ENCODE data around the gene TCEAL4. TPM values are rescaled to one million over a fixed set of nuclear protein-coding genes. Genes with fewer than 3 reads are reported as not detected.

The TCEAL4 gene
- total and polyA plus RNA-seq, 4 donors, result 6.3 to 50.5 (median 36.7) TPM

DNA sequence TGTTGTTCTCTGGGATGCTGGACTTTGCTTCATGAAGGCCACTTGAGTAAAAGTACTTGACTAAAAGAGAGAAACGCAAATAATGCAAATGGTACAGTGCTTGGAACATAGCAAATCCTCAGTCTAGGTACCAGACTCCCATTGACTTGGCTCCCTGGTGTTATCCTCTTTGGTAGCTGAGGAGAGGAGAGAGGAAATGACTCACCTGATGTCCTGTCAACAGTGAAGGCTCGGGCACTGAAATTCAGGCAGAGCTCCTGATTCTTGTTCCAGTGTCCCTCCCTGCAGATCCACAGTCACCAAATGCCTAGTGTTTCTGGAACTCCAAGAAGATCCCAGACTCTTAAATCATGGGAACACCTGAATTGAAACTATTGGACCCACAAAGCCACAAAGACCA lies 22.5 kb upstream of the TCEAL4 start:
- no peak for DNase-seq (ENCODE audit: low spot score)
- Histone ChIP-seq H3K27ac (ENCODE audit: low read depth in 1 of 2, low read length in 2 of 2) (no peak overlapping the region), H3K4me1 (ENCODE audit: control insufficient read depth in 4 of 4, insufficient read depth in 4 of 4, low read length in 3 of 4) (no peaks in the 10 kb centered on the region), H3K9me3 (ENCODE audit: control insufficient read depth in 4 of 4, low read length in 3 of 4) (no peaks in the 10 kb centered on the region), H3K9ac (ENCODE audit: low read depth in 1 of 2, low read length in 2 of 2) (no peak overlapping the region), H3K36me3 (ENCODE audit: control insufficient read depth in 4 of 4, insufficient read depth in 3 of 4, low read depth in 1 of 4, low read length in 3 of 4) (no peaks in the 10 kb centered on the region), H3K27me3 (ENCODE audit: control insufficient read depth in 4 of 4, insufficient read depth in 4 of 4, low read length in 3 of 4) (no peaks in the 10 kb centered on the region), H3K4me3 (ENCODE audit: low read depth in 1 of 3, low read length in 3 of 3) (no peak overlapping the region)
- no peak for TF ChIP-seq RXRA (IDR thresholded peaks at IDR 0.05)
- no peak for TF ChIP-seq HNF4G (IDR thresholded peaks at IDR 0.05)
- TF ChIP-seq, protein P1, sequence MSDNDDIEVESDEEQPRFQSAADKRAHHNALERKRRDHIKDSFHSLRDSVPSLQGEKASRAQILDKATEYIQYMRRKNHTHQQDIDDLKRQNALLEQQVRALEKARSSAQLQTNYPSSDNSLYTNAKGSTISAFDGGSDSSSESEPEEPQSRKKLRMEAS (IDR thresholded peaks at IDR 0.05), result no peak
- TF ChIP-seq, protein P2, sequence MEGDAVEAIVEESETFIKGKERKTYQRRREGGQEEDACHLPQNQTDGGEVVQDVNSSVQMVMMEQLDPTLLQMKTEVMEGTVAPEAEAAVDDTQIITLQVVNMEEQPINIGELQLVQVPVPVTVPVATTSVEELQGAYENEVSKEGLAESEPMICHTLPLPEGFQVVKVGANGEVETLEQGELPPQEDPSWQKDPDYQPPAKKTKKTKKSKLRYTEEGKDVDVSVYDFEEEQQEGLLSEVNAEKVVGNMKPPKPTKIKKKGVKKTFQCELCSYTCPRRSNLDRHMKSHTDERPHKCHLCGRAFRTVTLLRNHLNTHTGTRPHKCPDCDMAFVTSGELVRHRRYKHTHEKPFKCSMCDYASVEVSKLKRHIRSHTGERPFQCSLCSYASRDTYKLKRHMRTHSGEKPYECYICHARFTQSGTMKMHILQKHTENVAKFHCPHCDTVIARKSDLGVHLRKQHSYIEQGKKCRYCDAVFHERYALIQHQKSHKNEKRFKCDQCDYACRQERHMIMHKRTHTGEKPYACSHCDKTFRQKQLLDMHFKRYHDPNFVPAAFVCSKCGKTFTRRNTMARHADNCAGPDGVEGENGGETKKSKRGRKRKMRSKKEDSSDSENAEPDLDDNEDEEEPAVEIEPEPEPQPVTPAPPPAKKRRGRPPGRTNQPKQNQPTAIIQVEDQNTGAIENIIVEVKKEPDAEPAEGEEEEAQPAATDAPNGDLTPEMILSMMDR (IDR thresholded peaks at IDR 0.05; ENCODE audit: low read depth, low read length, missing input control), result no peak
- no peak for TF ChIP-seq HNF4A (conservative IDR thresholded peaks at IDR 0.05)
- no peak for TF ChIP-seq TAF1 (conservative IDR thresholded peaks at IDR 0.05)
- TF ChIP-seq GABPA (IDR thresholded peaks at IDR 0.05 in 1 of 2, conservative IDR thresholded peaks at IDR 0.05 in 1 of 2), result no peak
- no peak for TF ChIP-seq FOXA1 (IDR thresholded peaks at IDR 0.05)
- TF ChIP-seq, protein P3, sequence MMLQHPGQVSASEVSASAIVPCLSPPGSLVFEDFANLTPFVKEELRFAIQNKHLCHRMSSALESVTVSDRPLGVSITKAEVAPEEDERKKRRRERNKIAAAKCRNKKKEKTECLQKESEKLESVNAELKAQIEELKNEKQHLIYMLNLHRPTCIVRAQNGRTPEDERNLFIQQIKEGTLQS (IDR thresholded peaks at IDR 0.05), result no peak
- no peak for TF ChIP-seq NR2F2 (IDR thresholded peaks at IDR 0.05)
- TF ChIP-seq YY1 (IDR thresholded peaks at IDR 0.05), result no peak
- WGBS, result 90% methylated on average over 2 of the region's 2 CpGs

DNA sequence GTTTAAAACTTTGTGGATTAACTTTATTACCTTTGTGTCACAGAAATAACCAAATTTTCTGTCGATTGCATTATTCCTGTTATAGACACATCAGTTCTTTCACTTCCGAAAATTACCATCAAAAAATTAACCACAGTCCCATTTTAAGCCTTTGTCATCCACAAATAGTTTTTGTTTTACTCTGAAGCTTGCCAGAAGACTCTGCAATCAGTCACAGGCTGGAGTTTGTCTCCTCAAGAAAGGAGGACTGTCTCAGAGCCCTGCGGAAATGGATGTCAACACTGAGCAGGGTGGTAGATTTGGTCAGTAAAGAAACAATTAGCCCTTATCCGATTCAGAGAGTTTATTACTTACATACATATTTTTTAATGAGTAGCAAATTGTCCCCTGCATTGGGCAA lies 20.1 kb upstream of the TCEAL4 start:
- H3K4me1 ChIP-seq (ENCODE audit: control insufficient read depth in 4 of 4, insufficient read depth in 4 of 4, low read length in 3 of 4), result no peaks in the 10 kb centered on the region
- H3K9me3 ChIP-seq (ENCODE audit: control insufficient read depth in 4 of 4, low read length in 3 of 4), result no peaks in the 10 kb centered on the region
- TF ChIP-seq, protein P3 (IDR thresholded peaks at IDR 0.05), result no peak
- no peak overlapping the region for H3K9ac ChIP-seq (ENCODE audit: low read depth in 1 of 2, low read length in 2 of 2)
- H3K27me3 ChIP-seq (ENCODE audit: control insufficient read depth in 4 of 4, insufficient read depth in 4 of 4, low read length in 3 of 4), result no peaks in the 10 kb centered on the region
- no peak overlapping the region for H3K27ac ChIP-seq (ENCODE audit: low read depth in 1 of 2, low read length in 2 of 2)
- H3K36me3 ChIP-seq (ENCODE audit: control insufficient read depth in 4 of 4, insufficient read depth in 3 of 4, low read depth in 1 of 4, low read length in 3 of 4), result no peaks in the 10 kb centered on the region
- DNase-seq (ENCODE audit: low spot score), result no peak
- no peak overlapping the region for H3K4me3 ChIP-seq (ENCODE audit: low read depth in 1 of 3, low read length in 3 of 3)
- WGBS, result 74% methylated on average over 4 of the region's 4 CpGs

DNA sequence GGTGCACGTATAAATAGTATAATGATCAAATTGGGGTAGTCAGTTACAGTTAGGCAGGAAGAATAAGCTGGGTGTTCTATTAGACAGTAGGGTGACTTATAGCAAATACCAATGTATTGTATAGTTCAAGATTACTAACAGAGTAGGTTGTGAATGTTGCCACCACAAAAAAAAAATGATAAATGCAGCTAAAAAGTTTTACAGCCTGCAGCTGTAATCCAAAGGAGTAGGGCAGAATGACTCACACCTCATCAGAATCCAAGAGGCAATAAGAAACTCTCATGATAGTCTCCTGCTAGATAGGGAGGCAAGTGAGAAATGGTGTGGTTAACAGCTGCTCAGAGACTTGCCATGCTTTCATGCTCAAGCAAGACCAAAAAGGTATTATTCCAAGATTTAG lies 19.6 kb upstream of the TCEAL4 start:
- no peak overlapping the region for H3K27ac ChIP-seq (ENCODE audit: low read depth in 1 of 2, low read length in 2 of 2)
- H3K4me1 ChIP-seq (ENCODE audit: control insufficient read depth in 4 of 4, insufficient read depth in 4 of 4, low read length in 3 of 4), result no peaks in the 10 kb centered on the region
- no peaks in the 10 kb centered on the region for H3K9me3 ChIP-seq (ENCODE audit: control insufficient read depth in 4 of 4, low read length in 3 of 4)
- H3K4me3 ChIP-seq (ENCODE audit: low read depth in 1 of 3, low read length in 3 of 3), result no peak overlapping the region
- no peak for DNase-seq (ENCODE audit: low spot score)
- H3K36me3 ChIP-seq (ENCODE audit: control insufficient read depth in 4 of 4, insufficient read depth in 3 of 4, low read depth in 1 of 4, low read length in 3 of 4), result no peaks in the 10 kb centered on the region
- WGBS, result 67% methylated on average over 1 of the region's 1 CpG
- H3K9ac ChIP-seq (ENCODE audit: low read depth in 1 of 2, low read length in 2 of 2), result no peak overlapping the region
- no peaks in the 10 kb centered on the region for H3K27me3 ChIP-seq (ENCODE audit: control insufficient read depth in 4 of 4, insufficient read depth in 4 of 4, low read length in 3 of 4)
- TF ChIP-seq, protein P3 (IDR thresholded peaks at IDR 0.05), result no peak
- TF ChIP-seq HNF4A (conservative IDR thresholded peaks at IDR 0.05) (no peak), FOXA2 (IDR thresholded peaks at IDR 0.05) (no peak), RAD21 (IDR thresholded peaks at IDR 0.05) (no peak), TAF1 (conservative IDR thresholded peaks at IDR 0.05) (no peak), FOXA1 (IDR thresholded peaks at IDR 0.05) (no peak), HNF4G (IDR thresholded peaks at IDR 0.05) (no peak), EGR1 (IDR thresholded peaks at IDR 0.05; ENCODE audit: low read depth in 2 of 2) (no peak), JUND (IDR thresholded peaks at IDR 0.05) (no peak), GABPA (IDR thresholded peaks at IDR 0.05 in 1 of 2, conservative IDR thresholded peaks at IDR 0.05 in 1 of 2) (no peak), NR2F2 (IDR thresholded peaks at IDR 0.05) (no peak)
- TF ChIP-seq, protein P2 (IDR thresholded peaks at IDR 0.05; ENCODE audit: low read depth, low read length, missing input control), result no peak
- TF ChIP-seq, protein P4, sequence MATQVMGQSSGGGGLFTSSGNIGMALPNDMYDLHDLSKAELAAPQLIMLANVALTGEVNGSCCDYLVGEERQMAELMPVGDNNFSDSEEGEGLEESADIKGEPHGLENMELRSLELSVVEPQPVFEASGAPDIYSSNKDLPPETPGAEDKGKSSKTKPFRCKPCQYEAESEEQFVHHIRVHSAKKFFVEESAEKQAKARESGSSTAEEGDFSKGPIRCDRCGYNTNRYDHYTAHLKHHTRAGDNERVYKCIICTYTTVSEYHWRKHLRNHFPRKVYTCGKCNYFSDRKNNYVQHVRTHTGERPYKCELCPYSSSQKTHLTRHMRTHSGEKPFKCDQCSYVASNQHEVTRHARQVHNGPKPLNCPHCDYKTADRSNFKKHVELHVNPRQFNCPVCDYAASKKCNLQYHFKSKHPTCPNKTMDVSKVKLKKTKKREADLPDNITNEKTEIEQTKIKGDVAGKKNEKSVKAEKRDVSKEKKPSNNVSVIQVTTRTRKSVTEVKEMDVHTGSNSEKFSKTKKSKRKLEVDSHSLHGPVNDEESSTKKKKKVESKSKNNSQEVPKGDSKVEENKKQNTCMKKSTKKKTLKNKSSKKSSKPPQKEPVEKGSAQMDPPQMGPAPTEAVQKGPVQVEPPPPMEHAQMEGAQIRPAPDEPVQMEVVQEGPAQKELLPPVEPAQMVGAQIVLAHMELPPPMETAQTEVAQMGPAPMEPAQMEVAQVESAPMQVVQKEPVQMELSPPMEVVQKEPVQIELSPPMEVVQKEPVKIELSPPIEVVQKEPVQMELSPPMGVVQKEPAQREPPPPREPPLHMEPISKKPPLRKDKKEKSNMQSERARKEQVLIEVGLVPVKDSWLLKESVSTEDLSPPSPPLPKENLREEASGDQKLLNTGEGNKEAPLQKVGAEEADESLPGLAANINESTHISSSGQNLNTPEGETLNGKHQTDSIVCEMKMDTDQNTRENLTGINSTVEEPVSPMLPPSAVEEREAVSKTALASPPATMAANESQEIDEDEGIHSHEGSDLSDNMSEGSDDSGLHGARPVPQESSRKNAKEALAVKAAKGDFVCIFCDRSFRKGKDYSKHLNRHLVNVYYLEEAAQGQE (IDR thresholded peaks at IDR 0.05), result no peak
- TF ChIP-seq, protein P5, sequence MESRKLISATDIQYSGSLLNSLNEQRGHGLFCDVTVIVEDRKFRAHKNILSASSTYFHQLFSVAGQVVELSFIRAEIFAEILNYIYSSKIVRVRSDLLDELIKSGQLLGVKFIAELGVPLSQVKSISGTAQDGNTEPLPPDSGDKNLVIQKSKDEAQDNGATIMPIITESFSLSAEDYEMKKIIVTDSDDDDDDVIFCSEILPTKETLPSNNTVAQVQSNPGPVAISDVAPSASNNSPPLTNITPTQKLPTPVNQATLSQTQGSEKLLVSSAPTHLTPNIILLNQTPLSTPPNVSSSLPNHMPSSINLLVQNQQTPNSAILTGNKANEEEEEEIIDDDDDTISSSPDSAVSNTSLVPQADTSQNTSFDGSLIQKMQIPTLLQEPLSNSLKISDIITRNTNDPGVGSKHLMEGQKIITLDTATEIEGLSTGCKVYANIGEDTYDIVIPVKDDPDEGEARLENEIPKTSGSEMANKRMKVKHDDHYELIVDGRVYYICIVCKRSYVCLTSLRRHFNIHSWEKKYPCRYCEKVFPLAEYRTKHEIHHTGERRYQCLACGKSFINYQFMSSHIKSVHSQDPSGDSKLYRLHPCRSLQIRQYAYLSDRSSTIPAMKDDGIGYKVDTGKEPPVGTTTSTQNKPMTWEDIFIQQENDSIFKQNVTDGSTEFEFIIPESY (IDR thresholded peaks at IDR 0.05), result no peak

Data from liver (tissue), 9 donors.